ENCODE measurements around the gene SIAH1. TPM values are rescaled to one million over a fixed set of nuclear protein-coding genes. Genes with fewer than 3 reads are reported as not detected.
A peak's percentile ranks its signal among the peaks of the same experiment; 100 is the strongest.
"Not testable (repeated sequence)": the region's sequence is repeated elsewhere in the genome, so short reads cannot be mapped to it uniquely, and the experiment has no call there.

SIAH1 gene
- polyA plus RNA-seq, 2 of the 4 experiments (the other 2 are of a cell fraction): 13.3 to 28.5 TPM

DNA sequence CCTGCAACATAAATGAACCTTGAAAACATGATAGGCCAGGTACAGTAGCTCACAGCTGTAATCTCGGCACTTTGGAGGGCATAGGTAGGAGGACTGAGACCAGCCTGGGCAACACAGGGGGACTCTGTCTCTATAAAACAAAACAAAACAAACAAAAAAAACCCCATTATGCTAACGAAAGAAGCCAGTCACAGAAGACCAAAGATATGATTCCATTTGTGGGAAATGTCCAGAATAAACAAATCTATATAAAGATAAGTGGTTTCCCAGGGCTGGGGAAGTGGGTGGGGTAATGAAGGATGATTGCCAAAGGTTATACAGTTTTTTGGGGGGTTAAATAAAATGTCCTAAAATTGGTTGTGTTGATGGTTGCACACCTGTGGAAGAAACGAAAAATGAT is 36.5 kb upstream of the SIAH1 start:
- ChIA-PET POLR2A (no interaction called here), CTCF (interaction anchor here (0.6 kb wide), 1 partner anchor 148 kb away, joined by 3 read pairs; no protein-coding TSS in a partner anchor)
- 58% methylated on average over 3 of the region's 3 CpGs for WGBS (ENCODE audit: missing lambda C conversion rate)
- TF ChIP-seq ZNF302 (CRISPR knock-in tag; IDR thresholded peaks at IDR 0.05) (no peak), CHD4 (IDR thresholded peaks at IDR 0.05; ENCODE audit: borderline replicate concordance) (no peak), HOXA7 (CRISPR knock-in tag; IDR thresholded peaks at IDR 0.05) (no peak)
- TF ChIP-seq, protein P1, sequence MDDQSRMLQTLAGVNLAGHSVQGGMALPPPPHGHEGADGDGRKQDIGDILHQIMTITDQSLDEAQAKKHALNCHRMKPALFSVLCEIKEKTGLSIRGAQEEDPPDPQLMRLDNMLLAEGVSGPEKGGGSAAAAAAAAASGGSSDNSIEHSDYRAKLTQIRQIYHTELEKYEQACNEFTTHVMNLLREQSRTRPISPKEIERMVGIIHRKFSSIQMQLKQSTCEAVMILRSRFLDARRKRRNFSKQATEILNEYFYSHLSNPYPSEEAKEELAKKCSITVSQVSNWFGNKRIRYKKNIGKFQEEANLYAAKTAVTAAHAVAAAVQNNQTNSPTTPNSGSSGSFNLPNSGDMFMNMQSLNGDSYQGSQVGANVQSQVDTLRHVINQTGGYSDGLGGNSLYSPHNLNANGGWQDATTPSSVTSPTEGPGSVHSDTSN (IDR thresholded peaks at IDR 0.05): no peak
- ATAC-seq (no peak), DNase-seq (ENCODE audit: low read depth in 1 of 2, low spot score in 1 of 2) (no peak), FAIRE-seq (no peak)
- Histone ChIP-seq H3K4me3 (no peak overlapping the region), H3K4me2 (no peak overlapping the region), H3K9me3 (no peaks in the 10 kb centered on the region), H3K27ac (no peak overlapping the region), H3K4me1 (no peaks in the 10 kb centered on the region)

DNA sequence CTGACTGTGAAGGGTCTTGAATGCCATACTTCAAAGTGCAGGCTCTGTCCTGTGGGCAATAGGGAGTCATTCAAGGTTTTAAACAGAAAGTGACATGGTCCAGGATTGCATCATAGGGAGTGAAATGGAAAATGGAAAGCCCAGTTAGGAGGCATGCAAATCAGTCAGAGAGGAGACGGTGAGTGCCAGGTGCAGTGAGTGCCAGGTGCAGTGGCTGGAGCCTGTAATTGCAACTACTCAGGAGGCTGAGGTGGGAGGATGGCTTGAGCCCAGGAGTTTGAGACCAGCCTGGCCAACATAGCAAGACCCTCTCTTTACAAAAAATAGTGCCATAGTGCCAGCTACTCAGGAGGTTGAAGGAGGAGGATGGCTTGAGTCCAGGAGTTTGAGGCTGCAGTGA is 35.2 kb upstream of the SIAH1 start:
- Histone ChIP-seq H3K9me3 (no peaks in the 10 kb centered on the region), H3K4me3 (no peak overlapping the region), H3K4me1 (no peaks in the 10 kb centered on the region), H3K27ac (no peak overlapping the region), H3K4me2 (no peak overlapping the region)
- ChIA-PET POLR2A (interaction anchor here (1.0 kb wide), 1 partner anchor 35 kb away, joined by 3 read pairs; the partner anchor contains the start of gene SIAH1), CTCF (interaction anchor here (1.4 kb wide), 1 partner anchor 9 kb away, joined by 6 read pairs; no protein-coding TSS in a partner anchor)
- FAIRE-seq (no peak), DNase-seq (ENCODE audit: low read depth in 1 of 2, low spot score in 1 of 2) (no peak), ATAC-seq (peak; percentile 54 to 60; a peak in 3 of 6 replicates)
- no peak for TF ChIP-seq RAD21 (conservative IDR thresholded peaks at IDR 0.05 in 1 of 2, IDR thresholded peaks at IDR 0.05 in 1 of 2)
- TF ChIP-seq, protein P2, sequence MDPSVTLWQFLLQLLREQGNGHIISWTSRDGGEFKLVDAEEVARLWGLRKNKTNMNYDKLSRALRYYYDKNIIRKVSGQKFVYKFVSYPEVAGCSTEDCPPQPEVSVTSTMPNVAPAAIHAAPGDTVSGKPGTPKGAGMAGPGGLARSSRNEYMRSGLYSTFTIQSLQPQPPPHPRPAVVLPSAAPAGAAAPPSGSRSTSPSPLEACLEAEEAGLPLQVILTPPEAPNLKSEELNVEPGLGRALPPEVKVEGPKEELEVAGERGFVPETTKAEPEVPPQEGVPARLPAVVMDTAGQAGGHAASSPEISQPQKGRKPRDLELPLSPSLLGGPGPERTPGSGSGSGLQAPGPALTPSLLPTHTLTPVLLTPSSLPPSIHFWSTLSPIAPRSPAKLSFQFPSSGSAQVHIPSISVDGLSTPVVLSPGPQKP (IDR thresholded peaks at IDR 0.05; ENCODE audit: low read depth, low read length): no peak
- 81% methylated on average over 1 of the region's 1 CpG for WGBS (ENCODE audit: missing lambda C conversion rate)

DNA sequence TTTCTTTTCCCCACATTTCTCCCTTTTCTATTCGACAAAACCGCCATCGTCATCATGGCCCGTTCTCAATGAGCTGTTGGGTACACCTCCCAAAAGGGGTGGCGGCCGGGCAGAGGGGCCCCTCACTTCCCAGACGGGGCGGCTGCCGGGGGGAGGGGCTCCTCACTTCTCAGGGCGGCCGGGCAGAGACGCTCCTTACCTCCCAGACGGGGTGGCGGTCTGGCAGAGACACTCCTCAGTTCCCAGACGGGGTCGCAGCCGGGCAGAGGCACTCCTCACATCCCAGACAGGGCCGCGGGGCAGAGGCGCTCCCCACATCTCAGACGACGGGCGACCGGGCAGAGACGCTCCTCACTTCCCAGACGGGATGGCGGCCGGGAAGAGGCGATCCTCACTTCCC is 31.4 kb upstream of the SIAH1 start:
- H3K4me2 ChIP-seq; ATAC-seq; FAIRE-seq; H3K27ac ChIP-seq; DNase-seq (ENCODE audit: low read depth in 1 of 2, low spot score in 1 of 2); H3K4me3 ChIP-seq; H3K9me3 ChIP-seq; POLR2A ChIA-PET: not testable (repeated sequence)
- CTCF ChIA-PET: interaction anchor here (1.5 kb wide), 1 partner anchor 21 kb away, joined by 3 read pairs; no protein-coding TSS in a partner anchor
- H3K4me1 ChIP-seq: peaks cover 14% of the 10 kb centered on the region
- WGBS (ENCODE audit: missing lambda C conversion rate): 87% methylated on average over 14 of the region's 29 CpGs

DNA sequence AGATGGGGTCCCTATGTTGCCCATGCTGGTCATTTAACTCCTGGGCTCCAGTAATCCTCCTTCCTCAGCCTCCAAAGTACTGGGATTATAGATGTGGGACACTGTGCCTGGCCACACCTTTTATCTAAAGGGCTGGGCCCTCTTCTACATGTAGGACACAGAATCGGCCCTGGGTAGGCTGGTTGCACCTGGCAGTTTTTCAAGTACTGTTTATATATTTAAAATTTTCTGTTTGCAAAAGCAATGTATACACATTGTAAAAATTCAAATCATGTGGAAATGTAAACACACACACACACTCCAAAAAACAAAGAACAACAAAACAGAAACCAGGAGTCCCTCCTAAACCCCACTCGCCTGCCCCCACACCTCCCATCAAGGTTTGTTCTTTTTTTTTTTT is 28.1 kb upstream of the SIAH1 start:
- Histone ChIP-seq H3K4me1 (peaks cover 39% of the 10 kb centered on the region), H3K4me2 (0 out of 3 replicates have a peak overlapping the region, but pooled peaks have one; percentile 4), H3K27ac (peak overlapping the region in 1 of 2 experiments; percentile 53; a peak in 2 of 6 replicates), H3K9me3 (no peaks in the 10 kb centered on the region), H3K4me3 (no peak overlapping the region)
- no peak for DNase-seq (ENCODE audit: low read depth in 1 of 2, low spot score in 1 of 2)
- no peak; a peak in 1 of 6 replicates for ATAC-seq
- TF ChIP-seq FOXS1 (CRISPR knock-in tag; IDR thresholded peaks at IDR 0.05) (no peak), NFE2L2 (conservative IDR thresholded peaks at IDR 0.05; ENCODE audit: low read length) (no peak), MYC (IDR thresholded peaks at IDR 0.05; ENCODE audit: borderline replicate concordance, low read length) (no peak), RARB (CRISPR knock-in tag; IDR thresholded peaks at IDR 0.05) (no peak), HDAC2 (IDR thresholded peaks at IDR 0.05) (no peak), PHF8 (IDR thresholded peaks at IDR 0.05; ENCODE audit: borderline replicate concordance, low read depth) (no peak)
- TF ChIP-seq, protein P3, sequence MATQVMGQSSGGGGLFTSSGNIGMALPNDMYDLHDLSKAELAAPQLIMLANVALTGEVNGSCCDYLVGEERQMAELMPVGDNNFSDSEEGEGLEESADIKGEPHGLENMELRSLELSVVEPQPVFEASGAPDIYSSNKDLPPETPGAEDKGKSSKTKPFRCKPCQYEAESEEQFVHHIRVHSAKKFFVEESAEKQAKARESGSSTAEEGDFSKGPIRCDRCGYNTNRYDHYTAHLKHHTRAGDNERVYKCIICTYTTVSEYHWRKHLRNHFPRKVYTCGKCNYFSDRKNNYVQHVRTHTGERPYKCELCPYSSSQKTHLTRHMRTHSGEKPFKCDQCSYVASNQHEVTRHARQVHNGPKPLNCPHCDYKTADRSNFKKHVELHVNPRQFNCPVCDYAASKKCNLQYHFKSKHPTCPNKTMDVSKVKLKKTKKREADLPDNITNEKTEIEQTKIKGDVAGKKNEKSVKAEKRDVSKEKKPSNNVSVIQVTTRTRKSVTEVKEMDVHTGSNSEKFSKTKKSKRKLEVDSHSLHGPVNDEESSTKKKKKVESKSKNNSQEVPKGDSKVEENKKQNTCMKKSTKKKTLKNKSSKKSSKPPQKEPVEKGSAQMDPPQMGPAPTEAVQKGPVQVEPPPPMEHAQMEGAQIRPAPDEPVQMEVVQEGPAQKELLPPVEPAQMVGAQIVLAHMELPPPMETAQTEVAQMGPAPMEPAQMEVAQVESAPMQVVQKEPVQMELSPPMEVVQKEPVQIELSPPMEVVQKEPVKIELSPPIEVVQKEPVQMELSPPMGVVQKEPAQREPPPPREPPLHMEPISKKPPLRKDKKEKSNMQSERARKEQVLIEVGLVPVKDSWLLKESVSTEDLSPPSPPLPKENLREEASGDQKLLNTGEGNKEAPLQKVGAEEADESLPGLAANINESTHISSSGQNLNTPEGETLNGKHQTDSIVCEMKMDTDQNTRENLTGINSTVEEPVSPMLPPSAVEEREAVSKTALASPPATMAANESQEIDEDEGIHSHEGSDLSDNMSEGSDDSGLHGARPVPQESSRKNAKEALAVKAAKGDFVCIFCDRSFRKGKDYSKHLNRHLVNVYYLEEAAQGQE (IDR thresholded peaks at IDR 0.05): no peak
- 26% methylated on average over 2 of the region's 2 CpGs for WGBS (ENCODE audit: missing lambda C conversion rate)
- CTCF ChIA-PET: no interaction called here
- FAIRE-seq: no peak
- POLR2A ChIA-PET: interaction anchor here (1.5 kb wide), 1 partner anchor 28 kb away, joined by 3 read pairs; the partner anchor contains the start of gene SIAH1

Data from A549 (cell line).